PC-9 (cell line): Measurements from ENCODE around the gene GRXCR2.

Source experiments
- CTCF ChIP-seq: fragments of 200-600 bp; sonication (generic); conservative IDR thresholded peaks from 2 replicates; pipeline ENCODE4 v1.6.1; 2017; ENCODE audit warnings: mixed run types, antibody characterized with exemption, mild to moderate bottlenecking, moderate library complexity
- EZH2 ChIP-seq: fragments of 200-600 bp; sonication (generic); IDR thresholded peaks from 2 replicates; pipeline ENCODE4 v1.8.0; 2017; ENCODE audit warnings: antibody characterized with exemption, low read depth

- no peak for TF ChIP-seq CTCF
- no peak for TF ChIP-seq EZH2
Measured at GRCh38 chr5:145902421-145902820, 29.6 kb upstream of the GRXCR2 start.
